ENCODE data around the gene SMNDC1.
"Not testable (repeated sequence)": the region's sequence is repeated elsewhere in the genome, so short reads cannot be mapped to it uniquely, and the experiment has no call there.

GRCh38 chr10:110251392-110251791, 53.3 kb downstream of the SMNDC1 start:
- not testable (repeated sequence) for TF ChIP-seq CTCF (conservative IDR thresholded peaks at IDR 0.05); ZFX (IDR thresholded peaks at IDR 0.05)

Data from C4-2B (cell line).